A673 (cell line): ENCODE results near the gene OR52E1. TPM values are rescaled to one million over a fixed set of nuclear protein-coding genes. Genes with fewer than 3 reads are reported as not detected.

ENCODE experiments used
- BruUV-seq: library from RNA; stranded (reverse); fragments of 400-500 nt; replicated peaks from 2 replicates; lab custom pipeline; 2021; lab: Mats Ljungman, UMichigan
- CTCF ChIA-PET: fragments of 300-600 bp; sonication (Branson Sonifier 250); formaldehyde crosslinking; loops from one replicate; lab custom pipeline; 2022; ENCODE audit warnings: antibody characterized with exemption; lab: Charles Lee
- POLR2A ChIA-PET: fragments of 300-600 bp; sonication (Branson Sonifier 250); formaldehyde crosslinking; loops from one replicate; lab custom pipeline; 2022; ENCODE audit warnings: antibody characterized with exemption; ENCODE audit not compliant: low non-redundant PET; lab: Charles Lee
- DNase-seq: peaks from one replicate; pipeline ENCODE4 v3.0.0-alpha.2; 2015; ENCODE audit warnings: low spot score
- H3K27ac ChIP-seq: fragments of 200-600 bp; sonication (generic); 2 replicates; pipeline ENCODE4 v1.5.1; 2016; ENCODE audit warnings: mixed run types, low read depth, mild to moderate bottlenecking, mixed read lengths, antibody characterized with exemption, low read length; ENCODE audit not compliant: poor library complexity, severe bottlenecking
- H3K27me3 ChIP-seq: fragments of 200-600 bp; sonication (generic); replicated peaks from 2 replicates; pipeline ENCODE4 v1.6.1; 2017; ENCODE audit warnings: mixed run types, low read depth, mild to moderate bottlenecking, mixed read lengths, antibody characterized with exemption, low read length; ENCODE audit not compliant: insufficient read depth, poor library complexity
- H3K36me3 ChIP-seq: fragments of 200-600 bp; sonication (generic); 2 replicates; pipeline ENCODE4 v1.6.1; 2016; ENCODE audit warnings: mixed run types, mild to moderate bottlenecking, mixed read lengths, antibody characterized with exemption, low read length; ENCODE audit not compliant: insufficient read depth, poor library complexity, severe bottlenecking
- H3K4me1 ChIP-seq: fragments of 200-600 bp; sonication (generic); 2 replicates; pipeline ENCODE4 v1.6.1; 2017; ENCODE audit warnings: mixed run types, mild to moderate bottlenecking, mixed read lengths, antibody characterized with exemption, low read length; ENCODE audit not compliant: insufficient read depth, poor library complexity, severe bottlenecking
- H3K4me3 ChIP-seq: fragments of 200-600 bp; sonication (generic); 2 replicates; pipeline ENCODE4 v1.5.1; 2016; ENCODE audit warnings: low read depth, mixed run types, mild to moderate bottlenecking, mixed read lengths, low read length; ENCODE audit not compliant: poor library complexity, severe bottlenecking
- H3K9me3 ChIP-seq: fragments of 200-600 bp; sonication (generic); 2 replicates; pipeline ENCODE4 v1.6.1; 2016; ENCODE audit warnings: mixed run types, low read depth, mild to moderate bottlenecking, mixed read lengths, antibody characterized with exemption, low read length; ENCODE audit not compliant: poor library complexity, severe bottlenecking
- EZH2 ChIP-seq: fragments of 200-600 bp; sonication (generic); IDR thresholded peaks from 2 replicates; pipeline ENCODE4 v1.6.1; 2017; ENCODE audit warnings: borderline replicate concordance, low read depth, mild to moderate bottlenecking, mixed read lengths, antibody characterized with exemption, low read length; ENCODE audit not compliant: poor library complexity, severe bottlenecking
- intact Hi-C: fragments of 100-400 bp; cut with micrococcal nuclease; formaldehyde crosslinking; loops from one replicate; pipeline ENCODE4 v1.10.0; 2022; ENCODE audit not compliant: unreplicated experiment
- total RNA-seq: library from RNA; stranded (reverse); gene quantifications from 2 replicates; pipeline ENCODE4 v1.2.3, GENCODE V29; 2021
- TF ChIP-seq, protein P1 (sequence below): fragments of 300-800, 200-600 bp; sonication (generic); conservative IDR thresholded peaks from 2 replicates; pipeline ENCODE4 v1.5.1; 2017; ENCODE audit warnings: low read depth, mild to moderate bottlenecking, antibody characterized with exemption, low read length, moderate library complexity, mixed read lengths

OR52E1 gene
- total RNA-seq, 1 experiment from 2014 or later = not detected

DNA sequence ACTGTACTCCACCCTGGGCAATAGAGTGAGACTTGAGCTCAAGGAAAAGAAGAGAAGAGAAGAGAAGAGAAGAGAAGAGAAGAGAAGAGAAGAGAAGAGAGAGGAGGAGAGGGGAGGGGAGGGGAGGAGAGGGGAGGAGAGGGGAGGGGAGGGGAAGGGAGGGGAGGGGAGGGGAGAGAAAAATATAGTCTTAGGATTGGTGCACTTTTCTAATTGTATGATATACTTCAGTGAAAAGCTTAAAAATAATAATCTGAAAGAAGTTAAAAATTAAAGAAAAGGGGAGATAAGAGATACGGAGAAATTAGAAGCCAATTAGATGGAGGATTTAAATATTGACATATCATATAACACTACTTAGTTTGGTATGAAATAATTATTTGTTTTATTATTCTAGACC lies 49.5 kb downstream of the OR52E1 start:
- Histone ChIP-seq H3K4me3 (no peak overlapping the region), H3K9me3 (no peaks in the 10 kb centered on the region), H3K4me1 (no peaks in the 10 kb centered on the region), H3K27me3 (no peaks in the 10 kb centered on the region), H3K27ac (no peak overlapping the region), H3K36me3 (no peaks in the 10 kb centered on the region)
- ChIA-PET POLR2A (no interaction called here), CTCF (no interaction called here)
- no TSS peak for BruUV-seq
- TF ChIP-seq, protein P1, sequence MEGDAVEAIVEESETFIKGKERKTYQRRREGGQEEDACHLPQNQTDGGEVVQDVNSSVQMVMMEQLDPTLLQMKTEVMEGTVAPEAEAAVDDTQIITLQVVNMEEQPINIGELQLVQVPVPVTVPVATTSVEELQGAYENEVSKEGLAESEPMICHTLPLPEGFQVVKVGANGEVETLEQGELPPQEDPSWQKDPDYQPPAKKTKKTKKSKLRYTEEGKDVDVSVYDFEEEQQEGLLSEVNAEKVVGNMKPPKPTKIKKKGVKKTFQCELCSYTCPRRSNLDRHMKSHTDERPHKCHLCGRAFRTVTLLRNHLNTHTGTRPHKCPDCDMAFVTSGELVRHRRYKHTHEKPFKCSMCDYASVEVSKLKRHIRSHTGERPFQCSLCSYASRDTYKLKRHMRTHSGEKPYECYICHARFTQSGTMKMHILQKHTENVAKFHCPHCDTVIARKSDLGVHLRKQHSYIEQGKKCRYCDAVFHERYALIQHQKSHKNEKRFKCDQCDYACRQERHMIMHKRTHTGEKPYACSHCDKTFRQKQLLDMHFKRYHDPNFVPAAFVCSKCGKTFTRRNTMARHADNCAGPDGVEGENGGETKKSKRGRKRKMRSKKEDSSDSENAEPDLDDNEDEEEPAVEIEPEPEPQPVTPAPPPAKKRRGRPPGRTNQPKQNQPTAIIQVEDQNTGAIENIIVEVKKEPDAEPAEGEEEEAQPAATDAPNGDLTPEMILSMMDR = no peak
- no peak for TF ChIP-seq EZH2
- no peak for DNase-seq
- intact Hi-C loops = no loop called here

Other genes starting within 250 kb of the OR52E1 start
- gene OR51F2, start 248.3 kb upstream of the OR52E1 start, total RNA-seq = not detected in 2 replicates
- gene OR51S1, start 220.4 kb upstream of the OR52E1 start, total RNA-seq = not detected in 2 replicates
- gene OR51T1, start 187.7 kb upstream of the OR52E1 start, total RNA-seq = not detected in 2 replicates
- gene OR51A7, start 165.8 kb upstream of the OR52E1 start, total RNA-seq = not detected in 2 replicates
- not detected in 2 replicates for gene OR51G2, start 150.2 kb upstream of the OR52E1 start, total RNA-seq
- not detected in 2 replicates for gene OR51G1, start 145.2 kb upstream of the OR52E1 start, total RNA-seq
- gene OR51A4, start 122.0 kb upstream of the OR52E1 start, total RNA-seq = not detected in 2 replicates
- gene OR51A2, start 113.9 kb upstream of the OR52E1 start, total RNA-seq = not detected in 2 replicates
- gene OR51L1, start 74.7 kb upstream of the OR52E1 start, total RNA-seq = not detected in 2 replicates
- not detected in 2 replicates for gene OR52J3, start 23.0 kb upstream of the OR52E1 start, total RNA-seq
- gene OR52E2, start 9.9 kb upstream of the OR52E1 start, total RNA-seq = not detected in 2 replicates
- not detected in 2 replicates for gene OR52A5, start 68.8 kb downstream of the OR52E1 start, total RNA-seq
- gene OR52A1, start 85.2 kb downstream of the OR52E1 start, total RNA-seq = not detected in 2 replicates
- not detected in 2 replicates for gene OR51V1, start 131.1 kb downstream of the OR52E1 start, total RNA-seq
- gene HBB, start 157.5 kb downstream of the OR52E1 start, total RNA-seq = not detected in 2 replicates
- not detected in 2 replicates for gene HBD, start 164.9 kb downstream of the OR52E1 start, total RNA-seq
- not detected in 2 replicates for gene HBG1, start 180.3 kb downstream of the OR52E1 start, total RNA-seq
- not detected in 2 replicates for gene HBG2, start 185.2 kb downstream of the OR52E1 start, total RNA-seq
- not detected in 2 replicates for gene HBE1, start 200.4 kb downstream of the OR52E1 start, total RNA-seq
- not detected in 2 replicates for gene OR51B4, start 232.4 kb downstream of the OR52E1 start, total RNA-seq